Liver (tissue), 3 donors: ENCODE measurements around the gene FTO.

Experiments used
- ATF3 ChIP-seq: IDR thresholded peaks from 2 replicates; pipeline ENCODE4 v1.6.1; 2016; ENCODE audit warnings: antibody characterized with exemption
- CTCF ChIP-seq: fragments of 150-350 bp; IDR thresholded peaks from 2 replicates; pipeline ENCODE4 v1.5.1; 2017; ENCODE audit warnings: improper control_type of control experiment, low read depth, low read length; ENCODE audit not compliant: missing input control
- EGR1 ChIP-seq, 2 donors: IDR thresholded peaks; 2 replicates each; pipeline ENCODE4 v1.6.1; 2016 to 2018; ENCODE audit warnings: antibody characterized with exemption in 2 of 2, low read depth in 2 of 2
- GABPA ChIP-seq, 2 donors: IDR thresholded peaks in 1 of 2; conservative IDR thresholded peaks in 1 of 2; 2 replicates each; pipeline ENCODE4 v1.6.1; 2016; ENCODE audit warnings: antibody characterized with exemption in 2 of 2, mild to moderate bottlenecking in 1 of 2, moderate library complexity in 1 of 2
- MAX ChIP-seq: IDR thresholded peaks from 2 replicates; pipeline ENCODE4 v1.6.1; 2016; ENCODE audit warnings: antibody characterized with exemption
- RAD21 ChIP-seq, 2 donors: IDR thresholded peaks; 2 replicates each; pipeline ENCODE4 v1.6.1; 2016; ENCODE audit warnings: antibody characterized with exemption in 2 of 2, mild to moderate bottlenecking in 2 of 2
- REST ChIP-seq: IDR thresholded peaks from 2 replicates; pipeline ENCODE4 v1.6.1; 2016; ENCODE audit warnings: antibody characterized with exemption, mild to moderate bottlenecking
- TAF1 ChIP-seq: conservative IDR thresholded peaks from 2 replicates; pipeline ENCODE4 v1.6.1; 2016; ENCODE audit warnings: antibody characterized with exemption, mild to moderate bottlenecking
- YY1 ChIP-seq: IDR thresholded peaks from 2 replicates; pipeline ENCODE4 v1.6.1; 2016; ENCODE audit warnings: antibody characterized with exemption, mild to moderate bottlenecking
- donor health status: healthy.
- donor health status: healthy.

- TF ChIP-seq CTCF (no peak), REST (no peak), RAD21 (IDR thresholded peaks at IDR 0.05) (no peak), MAX (no peak), YY1 (no peak), ATF3 (no peak), EGR1 (IDR thresholded peaks at IDR 0.05; ENCODE audit: low read depth in 2 of 2) (no peak), GABPA (IDR thresholded peaks at IDR 0.05 in 1 of 2, conservative IDR thresholded peaks at IDR 0.05 in 1 of 2) (no peak), TAF1 (no peak)
Measured at GRCh38 chr16:53998966-53999522, 295.1 kb downstream of the FTO start.
